Gastrocnemius medialis (tissue), 4 donors: ENCODE measurements around the gene GDPD5. TPM values are rescaled to one million over a fixed set of nuclear protein-coding genes. Genes with fewer than 3 reads are reported as not detected.

ENCODE experiments used
- ATAC-seq, 2 donors: fragments of 150-250 bp; one replicate each; pipeline ENCODE4 v1.9.1; 2016
- DNase-seq, 2 donors: peaks; one replicate each; pipeline ENCODE4 v3.0.0-alpha.2; 2019
- H3K27ac ChIP-seq, 4 donors: fragments of 200-600 bp; sonication (generic); 1 replicate in 1 of 4; 2 replicates in 3 of 4; pipeline ENCODE4 v1.5.1; 2016 to 2018; ENCODE audit warnings: mild to moderate bottlenecking in 2 of 4, moderate library complexity in 1 of 4
- H3K27me3 ChIP-seq, 3 donors: fragments of 200-600 bp; sonication (generic) in 2 of 3; 1 replicate in 1 of 3; 2 replicates in 2 of 3; pipeline versions ENCODE4 v1.5.1 to v1.6.0; 2016 to 2019; ENCODE audit warnings: mild to moderate bottlenecking in 1 of 3, moderate library complexity in 1 of 3
- H3K36me3 ChIP-seq, 2 donors: fragments of 200-600 bp; sonication (generic) in 1 of 2; one replicate each; pipeline ENCODE4 v1.5.1; 2017 to 2018
- H3K4me1 ChIP-seq, 2 donors: fragments of 200-600 bp; sonication (generic) in 1 of 2; one replicate each; pipeline ENCODE4 v1.5.1; 2016 to 2017; ENCODE audit warnings: mild to moderate bottlenecking in 2 of 2
- H3K4me3 ChIP-seq, 4 donors: fragments of 200-600 bp; sonication (generic) in 3 of 4; 1 replicate in 1 of 4; 2 replicates in 3 of 4; pipeline ENCODE4 v1.5.1; 2016 to 2019; ENCODE audit warnings: mild to moderate bottlenecking in 2 of 4
- H3K9me3 ChIP-seq, 3 donors: fragments of 200-600 bp; sonication (generic) in 2 of 3; 1 replicate in 1 of 3; 2 replicates in 2 of 3; pipeline ENCODE4 v1.5.1; 2016 to 2019
- CTCF ChIP-seq, 5 experiments: fragments of 450-650 bp in 3 of 5; fragments of 200-600 bp in 2 of 5; sonication (generic) in 2 of 5; IDR thresholded peaks in 4 of 5; conservative IDR thresholded peaks in 1 of 5; 1 replicate in 4 of 5; 2 replicates in 1 of 5; pipeline ENCODE4 v1.5.1; 2016 to 2019; ENCODE audit warnings: antibody characterized with exemption in 5 of 5, mild to moderate bottlenecking in 3 of 5, moderate library complexity in 3 of 5
- POLR2A ChIP-seq, 2 donors: fragments of 450-650 bp; IDR thresholded peaks; one replicate each; pipeline ENCODE4 v1.6.1; 2017; ENCODE audit warnings: antibody characterized with exemption in 2 of 2, mild to moderate bottlenecking in 2 of 2, moderate library complexity in 2 of 2
- in situ Hi-C, 4 donors: fragments of 200-750 bp; cut with MboI; loops; one replicate each; pipeline versions ENCODE4 v1.15.0 to v1.8.0; 2017; ENCODE audit warnings: low sequenced_read_pairs in 4 of 4
- intact Hi-C: fragments of 100-400 bp; cut with DNase I; formaldehyde crosslinking; loops from one replicate; pipeline ENCODE4 v1.15.1; 2023; ENCODE audit warnings: low total_unique reads
- total RNA-seq, 4 donors: library from RNA; depleted of rRNA; stranded (reverse); fragments of >200 nt; gene quantifications; one replicate each; pipeline versions ENCODE4 v1.1.0 to v1.2.3, GENCODE V29; 2016

Gene GDPD5
- total RNA-seq, 4 donors from 2014 or later = 5.6 to 12.6 (median 11.2) TPM

GRCh38 chr11:75513250-75513649 lies 12.5 kb downstream of the GDPD5 start:
- in situ Hi-C loops = no loop called here
- no peak for ATAC-seq
- DNase-seq = no peak
- Histone ChIP-seq H3K27me3 (no peaks in the 10 kb centered on the region), H3K9me3 (no peaks in the 10 kb centered on the region), H3K36me3 (no peaks in the 10 kb centered on the region), H3K4me3 (no peak overlapping the region), H3K27ac (no peak overlapping the region), H3K4me1 (peaks cover 10 to 18% of the 10 kb centered on the region in 2 donors)
- intact Hi-C loops = no loop called here
- TF ChIP-seq CTCF (IDR thresholded peaks at IDR 0.05 in 4 of 5, conservative IDR thresholded peaks at IDR 0.05 in 1 of 5) = no peak
- TF ChIP-seq POLR2A (IDR thresholded peaks at IDR 0.05) = no peak

DNA sequence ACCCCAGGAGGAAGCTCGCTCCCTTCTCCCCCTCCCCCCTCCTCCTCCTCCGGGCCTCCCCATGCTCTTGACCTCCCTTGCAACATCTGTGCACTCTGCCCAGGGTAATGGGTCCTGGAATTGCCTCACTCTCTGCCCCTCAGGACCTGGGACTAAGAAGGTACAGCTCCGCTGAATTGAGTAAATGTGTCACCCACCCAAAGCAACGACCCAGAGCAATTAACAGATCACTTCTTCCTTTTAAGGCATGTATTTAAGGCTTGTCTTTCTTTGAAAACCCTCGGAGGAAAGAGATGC lies 15.1 kb downstream of the GDPD5 start:
- ATAC-seq (no peak), DNase-seq (peak in 1 of 2 donors; percentile 30)
- H3K9me3 ChIP-seq = no peaks in the 10 kb centered on the region
- intact Hi-C loops = no loop called here
- H3K27me3 ChIP-seq = no peaks in the 10 kb centered on the region
- no peak overlapping the region for H3K4me3 ChIP-seq
- no peaks in the 10 kb centered on the region for H3K36me3 ChIP-seq
- TF ChIP-seq CTCF (IDR thresholded peaks at IDR 0.05 in 4 of 5, conservative IDR thresholded peaks at IDR 0.05 in 1 of 5) (no peak), POLR2A (IDR thresholded peaks at IDR 0.05) (no peak)
- in situ Hi-C loops = no loop called here
- peaks cover 23 to 39% of the 10 kb centered on the region in 2 donors for H3K4me1 ChIP-seq
- H3K27ac ChIP-seq = peak overlapping the region in 3 of 4 donors; percentile 21 to 58 (median 54)

DNA sequence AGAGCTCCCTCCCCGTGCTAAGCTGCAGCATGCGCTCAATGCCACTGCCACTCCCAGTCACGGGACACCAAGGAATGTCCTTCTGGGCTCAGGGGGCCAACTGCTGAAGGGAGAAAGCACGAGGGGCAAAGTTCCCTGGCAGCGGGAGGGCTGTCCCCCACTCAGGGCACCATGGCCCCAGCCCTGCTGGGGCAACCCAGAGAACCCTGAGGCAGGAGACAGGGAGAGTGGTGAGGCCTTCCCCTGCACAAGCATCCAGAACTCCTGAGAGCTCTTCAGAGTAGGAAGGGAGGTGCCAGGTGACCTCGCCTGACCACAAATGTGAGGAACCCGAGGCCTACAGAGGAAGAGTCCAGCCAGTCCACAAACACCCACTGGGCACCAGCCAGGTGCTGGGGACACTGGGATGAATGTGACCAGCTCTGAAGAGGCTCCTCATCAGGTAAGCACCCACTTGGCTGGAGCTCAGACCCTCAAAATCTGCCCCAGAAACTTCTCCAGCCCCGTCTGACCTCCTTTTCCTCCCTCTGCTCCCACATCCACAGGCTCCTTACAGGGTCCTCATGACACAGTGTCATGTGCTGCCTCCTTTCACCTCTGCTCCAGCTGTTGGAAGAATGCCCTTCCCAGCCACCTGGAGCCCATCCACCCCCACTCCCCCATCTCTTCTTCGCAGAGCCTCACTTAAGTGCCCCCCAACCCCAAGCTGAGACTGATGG lies 15.6 kb downstream of the GDPD5 start:
- in situ Hi-C loops (no loop called here), intact Hi-C loops (no loop called here)
- Histone ChIP-seq H3K4me3 (no peak overlapping the region), H3K4me1 (peaks cover 27 to 44% of the 10 kb centered on the region in 2 donors), H3K27me3 (no peaks in the 10 kb centered on the region), H3K9me3 (no peaks in the 10 kb centered on the region), H3K36me3 (no peaks in the 10 kb centered on the region), H3K27ac (peak overlapping the region; percentile 7 to 58 (median 38))
- no peak for TF ChIP-seq POLR2A (IDR thresholded peaks at IDR 0.05)
- TF ChIP-seq CTCF (IDR thresholded peaks at IDR 0.05 in 4 of 5, conservative IDR thresholded peaks at IDR 0.05 in 1 of 5) = no peak
- peak; percentile 33 to 40 for ATAC-seq
- peak in 1 of 2 donors; percentile 41 for DNase-seq

DNA sequence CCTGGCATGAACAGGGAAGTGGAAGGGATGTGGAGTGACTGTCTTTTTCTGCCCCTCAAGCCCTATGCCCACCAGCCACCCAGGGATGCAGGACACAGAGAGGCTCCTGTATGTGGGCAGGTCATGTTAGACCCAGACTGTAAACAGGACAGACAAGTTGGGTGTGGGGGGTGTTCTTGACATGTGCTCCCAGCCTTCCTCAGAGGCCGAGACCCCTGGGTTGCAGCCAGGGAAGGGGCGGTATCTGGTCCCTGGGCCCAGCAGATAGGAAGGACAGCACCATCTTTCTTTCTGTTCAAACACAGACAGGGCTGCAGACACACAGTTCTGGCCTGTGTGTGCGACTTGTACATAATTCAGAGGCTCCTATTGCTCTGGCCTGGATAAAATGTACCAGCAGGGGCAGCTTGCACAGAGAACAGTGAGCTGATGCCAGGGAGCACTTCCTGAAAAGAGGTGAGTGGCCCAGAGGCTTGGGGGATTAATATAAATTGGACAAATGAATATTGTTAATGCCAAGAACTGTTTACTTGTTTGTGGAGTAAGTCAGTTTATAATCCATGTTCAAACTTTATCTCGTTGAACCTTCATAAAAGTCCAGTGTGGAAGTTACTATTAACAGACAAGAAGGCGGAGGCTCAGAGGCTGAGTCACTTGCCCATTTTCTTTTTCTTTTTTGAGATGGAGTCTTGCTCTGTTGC lies 16.6 kb downstream of the GDPD5 start:
- Histone ChIP-seq H3K27ac (peak overlapping the region in 2 of 4 donors; percentile 54 to 58), H3K9me3 (no peaks in the 10 kb centered on the region), H3K27me3 (no peaks in the 10 kb centered on the region), H3K4me1 (peaks cover 27 to 45% of the 10 kb centered on the region in 2 donors), H3K36me3 (no peaks in the 10 kb centered on the region), H3K4me3 (no peak overlapping the region)
- TF ChIP-seq CTCF (IDR thresholded peaks at IDR 0.05 in 4 of 5, conservative IDR thresholded peaks at IDR 0.05 in 1 of 5) (no peak), POLR2A (IDR thresholded peaks at IDR 0.05) (no peak)
- ATAC-seq = peak in 1 of 2 donors; percentile 59
- intact Hi-C loops (no loop called here), in situ Hi-C loops (no loop called here)
- no peak for DNase-seq
